OCI-LY7 (cell line): ENCODE data around the gene PLA2G4B. TPM values are rescaled to one million over a fixed set of nuclear protein-coding genes. Genes with fewer than 3 reads are reported as not detected.
A peak's percentile ranks its signal among the peaks of the same experiment; 100 is the strongest.
"Not testable (repeated sequence)": the region's sequence is repeated elsewhere in the genome, so short reads cannot be mapped to it uniquely, and the experiment has no call there.

Source experiments
- BruUV-seq: library from RNA; stranded (reverse); fragments of 400-500 nt; replicated peaks from 2 replicates; lab custom pipeline; 2021; lab: Mats Ljungman, UMichigan
- CTCF ChIA-PET: fragments of 300-600 bp; sonication (Branson Sonifier 250); formaldehyde crosslinking; loops from one replicate; lab custom pipeline; 2022; ENCODE audit warnings: antibody characterized with exemption; ENCODE audit not compliant: unreplicated experiment; lab: Charles Lee
- POLR2A ChIA-PET: fragments of 300-600 bp; sonication (Branson Sonifier 250); formaldehyde crosslinking; loops from one replicate; lab custom pipeline; 2022; ENCODE audit warnings: antibody characterized with exemption; lab: Charles Lee
- DNase-seq: peaks from one replicate; pipeline ENCODE4 v3.0.0-alpha.2; 2015; ENCODE audit warnings: low spot score
- H2AFZ ChIP-seq: fragments of 200-600 bp; sonication (generic), shearing (Covaris generic); 2 replicates; pipeline ENCODE4 v1.6.1; 2014; ENCODE audit warnings: mild to moderate bottlenecking, antibody characterized with exemption, low read length, moderate library complexity
- H3K27ac ChIP-seq: fragments of 200-600 bp; sonication (generic); 2 replicates; pipeline ENCODE4 v1.5.1; 2014; ENCODE audit warnings: mixed run types, low read depth, mild to moderate bottlenecking, moderate library complexity, low read length, inconsistent platforms; ENCODE audit not compliant: poor library complexity, severe bottlenecking
- H3K36me3 ChIP-seq: fragments of 200-600 bp; sonication (generic); 2 replicates; pipeline ENCODE4 v1.6.1; 2014; ENCODE audit warnings: mild to moderate bottlenecking, antibody characterized with exemption, low read length, moderate library complexity, mixed read lengths; ENCODE audit not compliant: insufficient read depth
- H3K4me1 ChIP-seq: fragments of 200-600 bp; sonication (generic); 2 replicates; pipeline ENCODE4 v1.5.1; 2014; ENCODE audit warnings: mild to moderate bottlenecking, low read length; ENCODE audit not compliant: insufficient read depth, poor library complexity, severe bottlenecking
- H3K4me2 ChIP-seq: fragments of 200-600 bp; sonication (generic); 2 replicates; pipeline ENCODE4 v1.6.1; 2014; ENCODE audit warnings: mild to moderate bottlenecking, low read length
- H3K4me3 ChIP-seq: fragments of 200-600 bp; sonication (generic); 2 replicates; pipeline ENCODE4 v1.5.1; 2014; ENCODE audit warnings: mild to moderate bottlenecking, low read depth, low read length; ENCODE audit not compliant: poor library complexity, severe bottlenecking
- H3K79me2 ChIP-seq: fragments of 200-600 bp; sonication (generic); 2 replicates; pipeline ENCODE4 v1.6.1; 2016; ENCODE audit warnings: low read depth, mild to moderate bottlenecking, low read length, moderate library complexity, mixed read lengths; ENCODE audit not compliant: insufficient read depth
- H3K9me2 ChIP-seq: fragments of 200-600 bp; sonication (generic); 2 replicates; pipeline ENCODE4 v1.6.1; 2016; ENCODE audit warnings: mild to moderate bottlenecking, low read length, mixed read lengths; ENCODE audit not compliant: insufficient read depth
- H3K9me3 ChIP-seq: fragments of 200-600 bp; sonication (generic); 2 replicates; pipeline ENCODE4 v1.6.1; 2014; ENCODE audit warnings: mild to moderate bottlenecking, mixed run types, low read length, mixed read lengths
- H4K20me1 ChIP-seq: fragments of 200-600 bp; sonication (generic); 2 replicates; pipeline ENCODE4 v1.6.1; 2014; ENCODE audit warnings: mild to moderate bottlenecking, antibody characterized with exemption, low read length, moderate library complexity, mixed read lengths; ENCODE audit not compliant: insufficient read depth
- CTCF ChIP-seq: fragments of 200-600 bp; sonication (generic); conservative IDR thresholded peaks from 2 replicates; pipeline ENCODE4 v1.5.1; 2014; ENCODE audit warnings: mild to moderate bottlenecking, antibody characterized with exemption, low read length, moderate library complexity, mixed read lengths
- EZH2phosphoT487 ChIP-seq: fragments of 200-600 bp; sonication (generic); IDR thresholded peaks from 2 replicates; pipeline ENCODE4 v1.6.1; 2018; ENCODE audit warnings: low read depth, borderline replicate concordance, mild to moderate bottlenecking, mixed run types, antibody characterized with exemption, low read length, moderate library complexity, mixed read lengths
- intact Hi-C: fragments of 100-400 bp; cut with micrococcal nuclease; formaldehyde crosslinking; loops from one replicate; pipeline ENCODE4 v1.10.0; 2022; ENCODE audit not compliant: unreplicated experiment
- total RNA-seq, 2 experiments: library from RNA; depleted of rRNA in 1 of 2; stranded (reverse); fragments of >200 nt in 1 of 2; shearing (Covaris generic) in 1 of 2; gene quantifications; 2 replicates each; pipeline ENCODE4 v1.2.3, GENCODE V29; 2014 to 2022

The PLA2G4B gene
- total RNA-seq, 2 experiments from 2014 or later = 9.5 to 11.1 TPM

DNA sequence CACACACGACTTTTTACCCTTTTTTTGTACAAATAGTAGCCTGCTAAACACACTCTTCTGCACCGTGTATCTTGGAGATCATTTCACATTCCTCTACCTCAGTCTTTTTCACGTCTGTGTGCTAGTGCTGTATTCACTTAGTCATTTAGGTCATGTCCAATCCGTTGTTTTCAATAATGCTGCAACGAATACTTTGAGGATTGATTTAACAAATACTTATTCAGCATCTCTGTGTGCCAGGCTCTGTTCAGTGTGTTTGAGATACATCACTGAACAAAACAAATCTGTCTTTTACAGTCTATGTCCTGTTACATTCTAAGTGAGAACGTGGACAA, 9.9 kb upstream of the PLA2G4B start:
- Histone ChIP-seq H3K4me1 (peaks cover 23% of the 10 kb centered on the region), H3K9me3 (no peaks in the 10 kb centered on the region), H4K20me1 (no peaks in the 10 kb centered on the region), H3K4me2 (peak overlapping the region; percentile 89), H3K9me2 (no peaks in the 10 kb centered on the region), H2AFZ (peak overlapping the region; percentile 81), H3K4me3 (peak overlapping the region; percentile 84), H3K36me3 (no peaks in the 10 kb centered on the region; the same call in 1 of the 2 replicates), H3K27ac (no peak overlapping the region), H3K79me2 (no peaks in the 10 kb centered on the region)
- DNase-seq = no peak
- intact Hi-C loops = loop anchor here (5.0 kb wide), 1 partner anchor 74 kb away; no protein-coding TSS in a partner anchor
- TF ChIP-seq EZH2phosphoT487 (no peak), CTCF (no peak)
- TSS peak; percentile 68 for BruUV-seq
- POLR2A ChIA-PET = no interaction called here
- CTCF ChIA-PET = no interaction called here

DNA sequence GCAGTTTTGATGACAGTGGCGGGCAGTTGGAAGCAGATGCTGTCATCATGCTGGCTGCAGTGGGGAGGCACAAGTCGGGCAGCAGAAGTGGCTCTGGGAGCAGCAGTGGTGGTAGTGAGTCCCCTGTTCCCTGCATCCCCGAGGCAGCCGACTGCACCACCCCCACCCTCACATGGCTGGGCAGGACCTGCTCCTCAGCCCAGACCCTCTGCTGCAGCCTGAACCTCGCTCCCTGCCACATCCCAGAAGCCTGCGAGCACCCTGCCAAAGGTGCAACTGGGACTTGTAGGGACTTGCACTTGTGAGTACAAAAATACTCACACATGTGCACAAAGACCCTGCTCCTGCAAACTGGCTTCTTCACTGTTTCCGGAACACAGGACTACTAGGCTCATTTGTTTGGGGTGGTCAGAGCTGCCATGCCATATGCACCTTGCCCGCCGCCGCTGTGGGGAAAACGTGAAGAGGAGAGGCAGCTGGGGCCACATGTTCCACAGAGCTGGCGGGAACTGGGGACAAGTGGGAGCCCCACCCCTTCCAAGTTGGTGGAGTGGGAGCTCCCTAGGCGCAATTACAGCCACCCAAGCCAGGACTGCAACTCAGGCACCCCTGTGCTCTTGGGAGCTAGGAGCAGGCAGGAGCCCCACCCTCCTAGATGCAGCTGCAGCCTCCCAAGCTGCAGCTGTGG, 8.5 kb upstream of the PLA2G4B start:
- H3K27ac ChIP-seq = no peak overlapping the region
- H3K36me3 ChIP-seq = no peaks in the 10 kb centered on the region; the same call in 1 of the 2 replicates
- ChIA-PET CTCF (no interaction called here), POLR2A (no interaction called here)
- peaks cover 23% of the 10 kb centered on the region for H3K4me1 ChIP-seq
- BruUV-seq = no TSS peak
- H3K9me3 ChIP-seq = no peaks in the 10 kb centered on the region
- H4K20me1 ChIP-seq = no peaks in the 10 kb centered on the region
- no peak overlapping the region for H3K4me2 ChIP-seq
- no peaks in the 10 kb centered on the region for H3K9me2 ChIP-seq
- H2AFZ ChIP-seq = no peak overlapping the region
- intact Hi-C loops = loop anchor here (5.0 kb wide), 1 partner anchor 72 kb away; no protein-coding TSS in a partner anchor
- no peak overlapping the region for H3K4me3 ChIP-seq
- TF ChIP-seq CTCF (no peak), EZH2phosphoT487 (no peak)
- H3K79me2 ChIP-seq = no peaks in the 10 kb centered on the region
- no peak for DNase-seq

DNA sequence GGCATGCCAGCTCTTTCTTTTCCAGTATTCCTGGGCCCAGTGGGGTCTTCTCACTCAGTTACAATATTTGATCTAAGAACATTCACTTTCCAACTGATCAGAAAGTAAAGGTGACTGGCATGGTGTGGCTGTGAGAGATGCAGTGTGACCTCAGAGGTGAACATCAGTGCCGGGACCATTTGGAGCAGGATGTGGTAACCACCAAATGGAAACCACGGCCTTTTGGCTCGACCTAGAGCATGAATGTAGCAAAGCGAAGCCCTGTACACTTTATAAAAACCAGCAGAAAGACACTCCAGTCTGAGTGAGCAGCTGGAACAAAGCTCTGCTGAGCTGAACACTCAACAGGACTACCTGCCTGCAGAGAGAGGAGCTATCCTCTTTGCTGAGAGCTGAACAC, 7.4 kb upstream of the PLA2G4B start:
- peaks cover 23% of the 10 kb centered on the region for H3K4me1 ChIP-seq
- H3K9me3 ChIP-seq, H3K4me3 ChIP-seq, H3K9me2 ChIP-seq, DNase-seq, CTCF ChIA-PET, H4K20me1 ChIP-seq, H2AFZ ChIP-seq, H3K36me3 ChIP-seq, BruUV-seq, H3K27ac ChIP-seq, H3K79me2 ChIP-seq, intact Hi-C loops, H3K4me2 ChIP-seq: not testable (repeated sequence)
- POLR2A ChIA-PET = interaction anchor here (1.0 kb wide), 1 partner anchor 27 kb away, joined by 3 read pairs; no protein-coding TSS in a partner anchor
